Stimulated activated CD4-positive, alpha-beta T cell treated with anti-CD3 and anti-CD28 coated beads, Interleukin-4, amount 100 ng/mL, for 1 hour (primary cell): Measurements from ENCODE around the gene FOXN3.
"Not testable (repeated sequence)": the region's sequence is repeated elsewhere in the genome, so short reads cannot be mapped to it uniquely, and the experiment has no call there.

ENCODE experiments used
- DNase-seq: peaks from one replicate; pipeline ENCODE4 v3.0.0-alpha.2; 2020

FOXN3 gene

DNA sequence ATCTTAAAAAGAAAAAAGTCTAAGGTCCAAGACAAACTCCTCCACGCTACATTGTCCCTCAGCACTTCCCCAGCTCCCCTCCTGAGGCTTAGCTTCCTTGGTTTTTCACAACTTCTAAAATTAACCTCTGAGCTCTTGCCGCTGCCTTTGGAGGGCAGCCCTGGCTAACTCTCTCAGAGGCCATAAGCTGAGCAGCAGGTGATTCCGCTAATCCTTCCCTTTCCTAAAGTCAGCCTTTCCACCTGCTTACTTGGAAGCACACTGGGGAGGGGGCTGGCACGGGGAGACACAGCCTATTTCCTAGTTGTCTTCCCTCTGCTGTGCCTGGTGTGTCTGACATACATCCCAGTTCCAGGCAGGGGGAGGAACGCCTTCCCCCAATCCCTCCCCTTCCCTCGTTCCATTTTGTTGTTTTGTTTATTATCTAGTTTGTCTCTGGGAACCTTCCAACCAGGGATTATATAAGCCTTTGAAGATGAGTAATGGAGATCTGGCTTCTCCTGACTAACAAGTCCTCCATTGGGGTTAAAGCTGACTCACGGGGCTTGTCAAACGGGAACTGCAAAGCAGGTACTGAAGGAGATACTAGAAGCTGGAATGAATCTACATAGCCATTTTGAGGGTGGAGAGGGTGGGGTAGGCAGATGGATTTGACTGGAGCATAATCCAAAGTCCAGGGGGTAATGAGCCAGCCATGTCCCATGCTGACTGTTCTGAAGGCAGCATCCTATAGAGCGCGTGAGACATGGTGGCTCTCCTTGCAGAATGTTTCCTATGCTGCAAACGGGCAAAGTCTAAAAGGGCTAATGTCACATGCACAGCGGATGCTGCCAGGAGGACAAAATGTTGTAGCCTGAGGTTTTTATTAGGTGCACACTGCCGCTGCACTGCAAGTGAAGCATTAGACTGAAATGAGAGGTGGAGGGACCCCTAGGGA is 230.8 kb downstream of the FOXN3 start:
- DNase-seq = no peak

DNA sequence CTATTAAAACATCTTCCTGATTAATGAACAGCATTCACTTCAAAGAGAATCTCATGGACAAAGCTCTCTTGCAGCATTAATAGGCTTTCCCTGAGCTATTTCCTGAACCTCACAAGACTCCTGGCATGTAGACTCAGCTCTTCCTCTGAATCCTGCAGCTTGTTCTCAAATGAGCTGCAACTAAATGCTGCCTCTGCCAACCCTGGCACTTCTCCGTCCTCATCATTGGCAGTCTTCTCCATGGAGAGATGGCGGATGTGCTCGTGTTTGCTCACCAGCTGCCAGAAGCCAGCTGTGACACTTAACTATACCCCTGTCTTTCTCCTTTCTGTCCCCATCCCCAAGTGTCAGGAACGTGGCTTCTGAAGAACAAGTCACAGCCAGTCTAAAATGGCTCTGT is 232.1 kb downstream of the FOXN3 start:
- no peak for DNase-seq

DNA sequence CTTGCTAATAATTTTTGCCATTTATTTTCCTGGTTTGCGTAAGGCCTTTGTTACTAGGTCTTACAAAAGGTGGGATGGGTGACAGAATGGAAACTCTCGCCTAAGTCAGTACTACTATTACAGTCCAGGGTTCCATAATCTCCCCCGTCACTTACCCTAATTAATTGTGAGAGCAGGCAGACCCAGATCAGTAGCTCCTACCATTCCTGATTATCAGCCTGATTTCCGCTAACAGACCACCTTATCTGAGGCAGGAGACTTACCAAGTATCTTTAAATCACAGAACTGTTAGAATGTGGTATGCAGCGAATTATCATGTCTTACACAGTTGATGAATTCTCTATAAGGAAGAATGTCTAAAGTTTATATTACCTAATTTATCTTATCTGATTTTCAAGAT is 234.7 kb downstream of the FOXN3 start:
- no peak for DNase-seq

DNA sequence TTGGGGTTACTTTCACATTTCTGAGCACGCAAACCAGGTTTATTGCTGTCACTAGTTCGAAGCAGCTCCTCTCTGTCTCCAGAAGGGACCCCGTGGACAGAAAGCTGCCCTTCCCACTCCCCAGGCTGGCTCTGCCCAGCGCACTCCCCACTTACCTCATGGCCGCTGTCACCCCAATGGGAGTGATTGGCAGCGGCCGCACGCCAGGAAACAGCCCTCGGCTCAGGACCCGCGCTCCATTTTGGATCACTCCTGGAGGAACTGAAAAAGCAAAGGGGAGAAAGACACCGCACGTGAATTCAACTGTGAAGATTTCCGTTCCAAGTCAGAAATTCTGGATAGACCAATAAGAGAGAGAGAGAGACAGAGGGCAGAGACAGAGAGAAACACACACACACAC is 236.5 kb downstream of the FOXN3 start:
- no peak for DNase-seq

DNA sequence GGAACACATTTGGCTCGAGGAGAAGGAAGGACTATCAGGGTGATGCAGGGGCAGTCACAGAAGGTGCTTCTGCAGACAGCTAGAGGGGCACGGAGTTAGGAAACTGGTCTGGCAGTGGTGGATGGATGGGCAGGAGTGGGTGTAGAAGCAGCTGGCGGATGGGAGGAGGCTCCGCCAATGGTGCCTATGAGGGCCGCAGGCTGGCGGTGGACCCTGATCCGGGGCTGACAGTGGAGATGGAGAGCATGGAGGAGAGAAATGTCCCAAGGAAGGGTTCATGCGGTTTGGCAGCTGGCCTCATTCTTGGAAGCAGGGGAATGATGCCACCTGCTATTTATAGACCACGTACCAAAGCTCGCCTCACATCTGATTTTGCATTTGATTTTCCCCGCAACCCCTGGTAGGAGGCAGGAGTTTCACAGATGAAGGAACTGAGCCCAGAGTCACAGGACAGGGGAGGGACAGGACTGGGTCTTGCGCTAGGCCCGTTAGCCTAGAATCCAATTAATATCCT is 237.1 kb downstream of the FOXN3 start:
- no peak for DNase-seq

DNA sequence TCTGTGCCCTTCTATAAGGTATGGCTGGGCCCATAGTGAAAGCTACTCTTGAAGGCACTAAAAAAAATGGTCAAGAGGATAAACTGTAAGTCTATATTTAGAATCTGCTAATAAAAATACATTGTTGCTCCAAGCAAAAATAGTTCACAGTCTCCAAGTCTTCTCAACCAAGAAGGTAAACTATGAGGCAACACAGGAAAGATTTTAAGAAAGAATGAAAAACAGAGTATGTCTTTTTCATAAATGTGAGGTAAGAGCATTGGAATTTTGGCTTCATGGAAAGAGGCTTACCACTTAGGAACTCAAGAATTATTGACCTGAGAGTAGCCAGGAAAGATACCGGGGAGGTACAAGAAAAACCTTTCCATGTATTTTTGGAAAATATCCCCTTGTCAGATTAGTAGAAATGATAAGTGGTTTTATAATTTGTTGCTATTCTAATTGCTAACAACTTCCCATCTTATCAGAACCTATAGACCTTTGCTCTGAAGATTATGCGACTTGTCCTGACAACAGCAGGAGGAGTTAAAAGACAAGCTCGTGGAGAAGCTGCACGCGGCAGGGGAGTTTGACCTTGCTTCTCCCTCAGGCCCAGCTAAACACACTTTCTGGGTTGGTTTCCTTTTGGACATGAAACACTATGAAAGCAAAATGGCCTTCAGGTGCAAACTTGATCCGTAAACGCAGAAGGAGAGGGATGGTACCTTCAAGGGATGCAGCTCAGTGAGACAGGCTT is 238.1 kb downstream of the FOXN3 start:
- DNase-seq = no peak

DNA sequence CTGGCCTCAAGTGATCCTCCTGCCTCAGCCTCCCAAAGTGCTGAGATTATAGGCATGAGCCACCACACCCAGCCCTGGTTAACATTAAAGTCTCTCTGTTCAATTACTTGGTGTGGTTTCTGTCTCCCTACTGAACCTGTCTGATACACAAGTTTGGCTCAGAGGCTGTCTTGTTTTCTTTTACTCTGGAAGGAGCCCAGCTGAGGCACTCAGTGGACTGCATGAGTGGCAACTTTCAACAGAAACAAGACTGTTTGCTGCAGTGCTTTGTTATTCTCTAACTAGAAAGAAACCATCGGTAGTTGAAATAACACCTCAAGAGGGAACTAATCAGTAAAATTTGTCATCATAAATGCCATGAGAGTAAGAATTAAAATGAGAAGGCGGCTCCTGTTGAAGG is 238.7 kb downstream of the FOXN3 start:
- no peak for DNase-seq

DNA sequence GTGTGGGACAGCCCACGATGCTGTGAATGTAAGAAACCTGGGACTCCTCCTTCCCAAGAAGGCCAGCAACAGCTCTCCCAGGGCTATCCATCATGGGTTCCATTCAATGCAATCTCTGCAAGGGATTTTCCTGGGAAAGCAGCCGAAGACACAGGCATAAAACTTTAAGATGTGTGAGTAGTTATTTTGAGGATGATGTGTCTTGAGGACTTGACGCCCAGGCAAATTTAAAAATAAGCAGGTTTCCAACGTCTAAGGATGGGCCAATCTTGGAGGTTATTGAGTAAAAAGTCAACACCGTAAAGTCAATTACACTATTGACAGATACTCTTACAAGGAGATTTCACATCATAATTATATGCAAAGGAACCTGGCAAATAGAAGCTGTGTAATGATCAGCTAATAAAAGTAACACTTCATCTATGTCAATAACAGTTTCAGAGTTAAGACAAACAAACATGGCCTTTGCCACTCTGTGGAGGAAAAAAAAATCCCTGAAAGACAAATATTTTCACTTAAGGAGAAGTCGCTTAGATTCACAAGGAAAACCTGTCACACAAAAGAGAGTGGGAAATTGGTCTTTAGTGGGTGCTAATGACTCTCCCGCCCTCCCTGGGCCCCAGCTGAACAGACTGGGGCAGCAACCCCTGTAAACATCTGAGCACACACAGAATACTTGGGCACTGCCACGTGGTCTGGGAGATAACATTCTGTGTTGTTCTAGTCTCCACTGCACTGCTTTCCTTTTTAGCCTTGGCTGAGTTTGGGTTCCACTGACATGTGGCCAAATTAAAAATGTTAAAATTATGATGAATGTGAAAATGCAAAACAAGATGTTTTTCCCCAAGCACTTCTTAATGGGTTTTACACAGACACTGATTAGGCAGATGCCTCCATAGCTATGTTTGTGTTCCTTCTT is 240.9 kb downstream of the FOXN3 start:
- DNase-seq = no peak

DNA sequence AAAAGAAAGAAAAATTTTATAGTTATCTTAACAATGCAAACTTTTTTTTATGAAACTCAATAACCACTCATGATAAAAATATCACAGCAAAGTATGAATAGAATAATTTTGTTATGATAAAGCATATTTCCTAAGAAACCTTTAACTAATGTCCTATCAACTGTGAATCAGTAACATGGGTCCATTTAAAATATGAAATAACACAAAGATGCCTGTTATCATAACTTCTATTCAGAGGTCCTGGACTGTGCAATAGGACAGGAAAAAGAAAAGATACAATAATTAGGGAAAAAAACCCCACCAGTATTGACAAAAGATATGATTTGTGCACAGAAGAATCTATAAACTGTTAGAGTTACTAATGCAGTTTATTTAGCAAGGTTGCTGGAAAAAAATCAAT is 245.4 kb downstream of the FOXN3 start:
- no peak for DNase-seq

DNA sequence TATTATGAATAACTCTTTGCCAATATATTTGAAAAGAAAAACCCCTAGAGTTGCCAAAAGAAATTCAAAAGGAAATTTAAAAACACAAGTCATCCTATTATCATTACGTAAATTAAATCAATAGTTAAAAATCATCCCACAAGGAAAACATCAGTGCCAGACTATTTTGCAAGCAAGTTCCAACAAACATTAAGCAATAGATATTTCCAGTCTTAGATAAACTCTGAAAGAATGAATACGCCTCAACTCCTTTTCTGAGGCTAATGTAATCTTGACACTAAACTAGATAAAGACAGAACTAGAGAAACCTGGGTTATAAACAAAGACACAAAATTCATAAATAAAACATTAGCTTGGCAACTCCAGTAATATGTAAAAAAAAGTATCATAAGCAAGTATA is 245.9 kb downstream of the FOXN3 start:
- DNase-seq = no peak

DNA sequence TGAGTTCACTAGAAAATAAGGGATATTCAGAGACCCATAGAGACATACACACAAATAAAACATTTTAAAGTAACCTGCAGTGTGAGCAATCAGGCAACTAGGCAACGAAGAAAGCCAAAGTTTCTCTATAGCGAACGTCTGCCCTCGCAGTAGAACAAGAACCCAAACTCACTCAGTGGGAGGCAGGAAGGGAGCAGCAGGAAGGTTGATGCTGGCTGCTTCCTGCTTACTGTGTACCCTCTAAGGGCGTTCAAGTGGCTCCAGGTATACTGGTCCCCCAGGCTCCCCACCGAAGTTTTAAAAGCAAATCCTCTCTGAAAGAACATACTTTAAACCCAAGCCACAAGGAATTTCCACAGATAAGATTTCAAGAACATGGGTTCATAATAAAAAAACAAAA is 249.3 kb downstream of the FOXN3 start:
- DNase-seq = no peak

DNA sequence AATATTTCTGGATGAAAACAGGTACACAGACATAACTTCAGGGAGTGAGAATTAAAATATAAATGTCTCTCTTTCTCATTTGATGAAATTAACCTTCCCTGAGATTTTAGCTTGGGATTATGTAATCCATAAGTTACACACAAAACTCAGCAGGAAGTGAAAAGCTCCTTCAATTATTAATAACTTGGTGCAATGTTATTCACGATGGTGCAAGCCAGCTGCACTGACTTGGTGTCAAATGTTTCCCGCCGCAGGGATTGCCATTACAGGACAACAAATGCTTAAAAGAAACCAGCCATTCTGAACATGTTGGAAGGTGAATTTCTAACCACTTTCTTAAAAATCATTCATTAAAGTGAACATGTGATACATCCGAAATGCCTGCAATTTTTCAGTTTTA is 250.4 kb downstream of the FOXN3 start:
- no peak for DNase-seq

DNA sequence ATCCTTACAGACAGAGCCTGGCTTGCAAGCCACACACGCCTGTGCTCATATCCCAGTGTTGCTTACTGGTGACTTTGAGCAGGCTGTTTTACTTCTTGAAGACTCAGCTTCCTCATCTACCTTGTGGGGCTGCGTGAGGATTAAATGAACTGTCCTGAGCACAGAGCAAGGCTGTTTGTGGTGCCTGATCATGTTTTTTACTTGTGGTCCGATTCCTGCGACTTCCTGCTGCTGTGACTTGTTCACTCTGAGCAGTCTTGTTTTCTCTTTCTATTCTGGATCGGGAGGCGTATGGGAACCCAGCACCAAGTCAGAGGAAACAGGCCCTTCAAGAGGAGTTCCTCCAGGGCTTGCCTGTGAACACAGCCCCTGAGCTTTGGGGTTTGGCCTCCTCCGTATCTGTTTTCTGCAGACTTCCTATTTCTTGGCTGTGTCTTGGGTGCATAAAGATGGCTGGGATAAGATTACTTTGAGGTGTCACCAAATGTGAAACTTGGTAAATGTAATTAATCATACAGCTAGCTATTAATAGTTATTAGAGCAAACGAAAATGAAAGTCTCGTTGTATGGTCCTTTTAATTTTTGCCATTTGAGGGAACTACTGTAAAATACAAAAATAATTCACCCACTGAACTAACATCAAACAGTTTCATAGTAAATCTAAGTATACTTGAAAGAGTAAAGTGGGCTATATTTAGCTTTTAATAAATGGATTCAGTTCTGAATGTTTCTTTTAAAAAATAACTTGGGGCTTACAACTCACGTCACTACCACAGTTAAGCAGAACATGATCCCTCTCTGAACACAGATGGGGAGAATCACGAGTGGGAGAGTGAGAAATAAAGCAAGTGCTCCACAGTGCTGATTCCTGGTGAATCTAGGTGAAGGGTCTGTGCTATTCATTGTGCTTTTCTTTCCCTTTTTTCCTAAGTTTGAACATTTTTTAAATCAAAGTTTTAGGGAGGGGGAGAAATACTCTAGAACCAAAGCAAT is 251.5 kb downstream of the FOXN3 start:
- no peak for DNase-seq

DNA sequence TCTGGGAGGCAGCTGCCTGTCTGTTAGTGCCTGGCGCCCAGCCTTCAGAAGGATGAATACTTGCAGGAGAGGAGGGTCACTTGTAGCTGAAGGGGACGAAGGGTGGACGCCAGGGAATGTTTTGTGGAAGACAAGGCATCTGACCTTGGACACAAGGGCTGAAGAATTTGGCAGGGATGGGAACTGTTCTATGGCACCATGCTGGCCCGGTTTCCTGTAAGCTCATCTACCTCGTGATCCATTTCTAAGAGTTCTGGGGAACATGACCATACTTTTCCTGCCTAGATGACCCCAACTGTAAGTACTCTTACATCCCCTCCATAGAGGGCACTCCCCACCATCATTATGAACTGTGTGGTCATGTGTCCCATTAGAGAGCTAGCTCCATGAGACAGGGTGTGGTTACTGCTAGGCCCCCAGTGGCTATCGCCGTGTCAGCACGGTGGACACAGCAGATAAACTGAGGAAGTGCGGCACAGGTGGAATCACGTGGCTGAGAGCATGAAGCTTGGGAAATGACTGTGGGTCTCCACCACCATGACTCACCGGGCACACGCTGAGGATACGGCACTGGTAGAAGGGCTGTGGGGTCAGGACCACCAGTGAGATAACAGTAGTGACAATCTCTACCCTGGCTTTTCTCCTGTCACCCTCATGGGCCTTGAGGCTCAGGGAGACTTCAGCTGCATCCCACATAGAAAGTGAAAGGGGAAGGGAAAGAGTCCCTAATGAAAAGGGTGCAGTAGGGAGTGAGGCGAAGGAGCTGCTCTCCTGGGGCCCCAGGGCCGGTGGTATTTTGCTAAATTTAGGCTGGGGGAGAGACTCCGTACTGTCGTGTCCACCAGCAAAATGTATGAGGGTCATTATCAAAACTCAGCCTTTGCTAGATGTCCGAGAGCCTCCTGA is 252.6 kb downstream of the FOXN3 start:
- no peak for DNase-seq

DNA sequence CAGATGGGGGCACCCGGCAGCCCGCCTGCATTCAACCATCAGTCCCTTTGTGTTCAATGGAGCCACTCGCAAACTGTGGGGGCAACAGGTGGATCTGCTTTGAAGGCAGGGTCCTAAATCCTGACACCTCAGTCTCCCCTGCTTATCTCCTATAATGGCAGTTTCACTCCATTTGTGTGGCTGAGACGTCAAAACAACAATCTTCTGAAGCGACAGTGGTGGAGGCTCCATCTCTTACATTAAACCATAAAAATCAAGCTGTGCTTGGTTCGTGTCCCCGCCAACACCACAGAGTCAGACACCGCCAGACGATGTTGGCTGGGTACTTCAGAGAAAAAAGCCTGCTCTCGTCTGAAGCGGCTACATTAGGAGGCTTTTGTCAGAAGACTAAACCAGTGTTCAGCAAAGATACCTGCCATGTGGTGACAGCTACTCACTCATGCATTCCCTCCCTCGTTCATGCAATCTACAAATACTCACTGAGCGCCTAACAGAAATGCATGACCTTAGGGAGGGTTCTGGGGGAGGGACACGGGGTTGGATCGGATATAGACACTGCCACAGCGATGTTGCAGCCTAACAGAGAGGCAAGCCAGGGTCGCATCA is 253.9 kb downstream of the FOXN3 start:
- no peak for DNase-seq

DNA sequence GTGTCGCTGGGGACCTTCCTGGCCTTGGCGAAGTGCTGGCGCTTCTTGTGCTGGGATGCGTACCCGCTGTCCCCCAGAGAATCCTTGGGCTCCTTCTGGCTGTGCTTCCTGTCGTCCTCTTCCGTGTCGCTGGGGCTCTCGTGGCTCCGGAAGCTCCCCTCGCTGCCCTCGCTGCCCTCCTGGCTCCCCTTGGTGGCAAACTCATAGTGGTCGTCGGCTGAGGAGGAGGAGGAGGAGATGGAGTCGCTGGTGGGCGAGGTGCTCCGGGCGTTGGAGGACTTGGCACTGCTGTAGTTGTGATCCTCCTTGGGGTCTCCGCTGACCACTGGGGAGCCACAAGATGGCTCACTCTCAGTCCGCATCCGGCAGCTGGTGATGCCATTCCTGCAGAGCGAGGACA is 254.4 kb downstream of the FOXN3 start:
- DNase-seq = no peak

DNA sequence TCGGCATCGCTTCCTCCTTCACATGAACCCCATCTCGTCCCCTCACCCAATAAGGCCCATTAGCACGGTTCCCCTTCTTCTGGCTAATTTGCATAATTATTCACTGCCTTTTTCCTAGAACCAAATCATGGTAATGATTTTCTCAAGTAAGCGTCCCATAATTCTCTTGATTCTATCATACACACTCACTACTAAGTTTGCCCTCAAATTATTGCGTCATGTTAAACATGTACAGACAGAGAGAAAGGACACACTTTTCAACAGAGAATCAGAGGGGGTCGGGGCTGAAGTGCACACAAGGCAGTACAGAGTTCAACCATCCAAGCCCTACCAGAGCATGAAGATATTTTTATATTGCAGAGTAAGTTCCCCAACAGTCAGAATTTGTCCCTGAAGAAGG is 256.6 kb downstream of the FOXN3 start:
- DNase-seq = no peak

DNA sequence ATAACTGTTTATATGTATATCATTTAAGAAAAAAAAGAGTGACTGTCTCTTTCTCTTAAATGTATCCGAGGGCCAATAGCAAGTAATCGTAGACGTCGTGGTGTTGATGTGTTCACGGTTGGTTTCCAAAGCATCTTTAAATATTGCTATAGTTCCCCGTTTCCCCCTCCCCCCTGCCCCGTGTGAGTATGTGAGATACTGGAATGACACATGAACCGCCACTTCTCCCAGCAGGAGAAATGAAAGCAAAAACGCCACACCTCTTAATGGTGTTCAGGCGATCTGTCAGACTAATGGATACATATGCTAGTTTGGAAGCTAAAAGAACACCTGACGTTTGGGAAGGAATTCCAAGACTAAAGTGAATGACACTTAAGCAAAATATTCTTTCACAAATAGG is 258.3 kb downstream of the FOXN3 start:
- DNase-seq = no peak

DNA sequence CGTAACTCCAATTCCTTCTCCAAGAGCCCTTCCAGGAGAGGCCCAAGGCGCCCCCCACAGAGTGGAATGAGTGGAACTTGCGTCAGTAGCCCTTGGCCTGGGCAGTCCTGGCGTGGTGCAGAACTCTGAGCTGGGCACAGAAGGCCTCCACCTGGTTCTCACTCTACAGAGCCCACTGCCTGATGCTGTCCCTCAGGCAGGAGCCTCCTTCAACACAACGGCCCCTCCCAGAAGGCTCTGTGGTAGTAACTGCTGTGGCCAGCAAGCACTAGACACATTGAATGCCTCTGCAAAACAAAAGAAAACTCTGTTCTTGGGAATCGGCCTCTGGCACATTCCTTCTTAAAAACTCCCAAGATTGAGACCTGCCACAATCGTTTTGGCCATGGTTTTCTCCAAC is 258.9 kb downstream of the FOXN3 start:
- not testable (repeated sequence) for DNase-seq

DNA sequence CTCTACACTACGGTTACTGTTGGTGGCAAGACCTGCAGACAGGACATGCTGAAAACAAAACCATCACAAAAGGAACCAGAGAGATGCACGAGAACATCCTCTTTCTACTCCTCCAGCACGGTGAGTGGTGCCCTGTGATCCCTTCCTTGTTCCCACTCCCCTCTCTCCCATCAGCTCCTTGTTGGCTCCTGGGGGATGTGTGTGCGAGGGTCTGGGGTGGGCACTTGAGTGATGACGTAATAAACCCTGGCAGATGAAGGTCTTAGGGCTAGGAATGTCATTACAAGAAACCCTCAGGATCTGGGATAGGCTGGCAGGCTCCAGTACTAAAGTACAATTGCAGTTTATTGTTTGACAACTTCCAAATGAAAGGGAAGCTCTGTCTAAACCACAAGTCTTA is 261.5 kb downstream of the FOXN3 start:
- DNase-seq = no peak
